ENCODE results near the gene GOLT1A. TPM values are rescaled to one million over a fixed set of nuclear protein-coding genes. Genes with fewer than 3 reads are reported as not detected.

Gene GOLT1A
- total and polyA plus RNA-seq, 10 of the 15 experiments (the other 5 are each of a cell fraction or from before 2014, with no cell fraction given), result 0.09 to 0.46 TPM; not detected in 8

GRCh38 chr1:204197068-204197467 is 16.7 kb downstream of the GOLT1A start:
- in situ Hi-C loops (cut with MboI), result no loop called here
- Histone ChIP-seq H2AFZ (ENCODE audit: control insufficient read depth, low read depth, low read length) (no peak overlapping the region), H3K4me2 (ENCODE audit: control insufficient read depth, insufficient read depth) (no peak overlapping the region), H3K36me3 (ENCODE audit: control insufficient read depth in 2 of 2, insufficient read depth in 2 of 2, low read length in 1 of 2) (no peaks in the 10 kb centered on the region), H3K4me1 (ENCODE audit: control insufficient read depth, insufficient read depth, low read length) (no peaks in the 10 kb centered on the region), H4K20me1 (ENCODE audit: control insufficient read depth, insufficient read depth) (no peaks in the 10 kb centered on the region), H3K4me3 (no peak overlapping the region), H3K9me3 (replicated peaks; ENCODE audit: control insufficient read depth, insufficient read depth, low read length) (no peaks in the 10 kb centered on the region), H3K79me2 (ENCODE audit: control insufficient read depth, insufficient read depth, low read length) (no peaks in the 10 kb centered on the region), H3K9ac (ENCODE audit: control insufficient read depth, insufficient read depth, low read length) (no peak overlapping the region), H3K27me3 (replicated peaks in 1 of 2; ENCODE audit: control insufficient read depth in 2 of 2, insufficient read depth in 2 of 2, low read length in 1 of 2) (peaks cover 3% of the 10 kb centered on the region in 2 experiments; a peak in 3 of 4 replicates), H3K27ac (ENCODE audit: control insufficient read depth, insufficient read depth) (no peak overlapping the region)
- POLR2A ChIA-PET, result no interaction called here
- RAD21 ChIA-PET (ENCODE audit: unreplicated experiment), result no interaction called here
- TF ChIP-seq MEF2B (IDR thresholded peaks at IDR 0.05; ENCODE audit: partially characterized antibody, poor library complexity, severe bottlenecking), result no peak
- SMC1A ChIA-PET (ENCODE audit: uncharacterized antibody, unreplicated experiment), result no interaction called here
- BruUV-seq (replicated peaks), result no TSS peak
- intact Hi-C loops (cut with micrococcal nuclease; ENCODE audit: unreplicated experiment), result no loop called here
- ATAC-seq, result no peak
- no peak for DNase-seq (ENCODE audit: low read depth, low spot score)
- CTCF ChIA-PET, result interaction anchor here (1.7 kb wide), 1 partner anchor 201 kb away, joined by 5 read pairs; no protein-coding TSS in a partner anchor
- 43% methylated on average over 5 of the region's 5 CpGs for WGBS (ENCODE audit: insufficient coverage, insufficient replicate concordance, low lambda C conversion rate, missing lambda C conversion rate)
- no peak for FAIRE-seq

GRCh38 chr1:204196068-204196795 is 17.6 kb downstream of the GOLT1A start, which contains the start of gene KISS1:
Gene KISS1 (minus strand): TSS chr1:204196491. CDS start chr1:204192876, 3,615 bp downstream.
- peaks cover 3% of the 10 kb centered on the region in 2 experiments; a peak in 3 of 4 replicates for H3K27me3 ChIP-seq (replicated peaks in 1 of 2; ENCODE audit: control insufficient read depth in 2 of 2, insufficient read depth in 2 of 2, low read length in 1 of 2)
- no peaks in the 10 kb centered on the region for H3K36me3 ChIP-seq (ENCODE audit: control insufficient read depth in 2 of 2, insufficient read depth in 2 of 2, low read length in 1 of 2)
- FAIRE-seq (no peak), ATAC-seq (no peak), DNase-seq (ENCODE audit: low read depth, low spot score) (no peak)
- intact Hi-C loops (cut with micrococcal nuclease; ENCODE audit: unreplicated experiment) (no loop called here), in situ Hi-C loops (cut with MboI) (no loop called here)
- POLR2A ChIA-PET, result interaction anchor here (0.5 kb wide), 1 partner anchor 12 kb away, joined by 3 read pairs; no protein-coding TSS in a partner anchor
- H3K9ac ChIP-seq (ENCODE audit: control insufficient read depth, insufficient read depth, low read length), result no peak within 1 kb of the TSS
- 13% methylated on average over 17 of the region's 18 CpGs for WGBS (ENCODE audit: insufficient coverage, insufficient replicate concordance, low lambda C conversion rate, missing lambda C conversion rate)
- H3K4me2 ChIP-seq (ENCODE audit: control insufficient read depth, insufficient read depth), result no peak within 1 kb of the TSS
- H3K9me3 ChIP-seq (replicated peaks; ENCODE audit: control insufficient read depth, insufficient read depth, low read length), result no peaks in the 10 kb centered on the region
- no TSS peak for BruUV-seq (replicated peaks)
- SMC1A ChIA-PET (ENCODE audit: uncharacterized antibody, unreplicated experiment), result no interaction called here
- no peaks in the 10 kb centered on the region for H3K79me2 ChIP-seq (ENCODE audit: control insufficient read depth, insufficient read depth, low read length)
- no peak within 1 kb of the TSS for H3K4me3 ChIP-seq
- RAD21 ChIA-PET (ENCODE audit: unreplicated experiment), result no interaction called here
- H3K27ac ChIP-seq (ENCODE audit: control insufficient read depth, insufficient read depth), result no peak within 1 kb of the TSS
- H4K20me1 ChIP-seq (ENCODE audit: control insufficient read depth, insufficient read depth), result no peaks in the 10 kb centered on the region
- H2AFZ ChIP-seq (ENCODE audit: control insufficient read depth, low read depth, low read length), result no peak within 1 kb of the TSS
- no peaks in the 10 kb centered on the region for H3K4me1 ChIP-seq (ENCODE audit: control insufficient read depth, insufficient read depth, low read length)
- CTCF ChIA-PET, result interaction anchor here (1.0 kb wide), 1 partner anchor 68 kb away, joined by 3 read pairs; no protein-coding TSS in a partner anchor
- TF ChIP-seq SMAD5 (IDR thresholded peaks at IDR 0.05; ENCODE audit: low read depth) (no peak), USF1 (IDR thresholded peaks at IDR 0.05; ENCODE audit: borderline replicate concordance, extremely low read length, insufficient read depth, low read depth, low read length) (no peak), NFYB (IDR thresholded peaks at IDR 0.05; ENCODE audit: insufficient read depth, low read depth, low read length) (no peak), EP300 (IDR thresholded peaks at IDR 0.05; ENCODE audit: borderline replicate concordance in 1 of 2, control insufficient read depth in 1 of 2, low read depth in 2 of 2, low read length in 2 of 2) (no peak), FOS (IDR thresholded peaks at IDR 0.05; ENCODE audit: borderline replicate concordance, extremely low read depth, insufficient read length) (no peak)
- TF ChIP-seq, protein P1, sequence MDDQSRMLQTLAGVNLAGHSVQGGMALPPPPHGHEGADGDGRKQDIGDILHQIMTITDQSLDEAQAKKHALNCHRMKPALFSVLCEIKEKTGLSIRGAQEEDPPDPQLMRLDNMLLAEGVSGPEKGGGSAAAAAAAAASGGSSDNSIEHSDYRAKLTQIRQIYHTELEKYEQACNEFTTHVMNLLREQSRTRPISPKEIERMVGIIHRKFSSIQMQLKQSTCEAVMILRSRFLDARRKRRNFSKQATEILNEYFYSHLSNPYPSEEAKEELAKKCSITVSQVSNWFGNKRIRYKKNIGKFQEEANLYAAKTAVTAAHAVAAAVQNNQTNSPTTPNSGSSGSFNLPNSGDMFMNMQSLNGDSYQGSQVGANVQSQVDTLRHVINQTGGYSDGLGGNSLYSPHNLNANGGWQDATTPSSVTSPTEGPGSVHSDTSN (IDR thresholded peaks at IDR 0.05; ENCODE audit: insufficient replicate concordance, low read depth, low read length), result no peak
